Activated gamma-delta T cell (primary cell): ENCODE data around the gene SOCS2.
"Not testable (repeated sequence)": the region's sequence is repeated elsewhere in the genome, so short reads cannot be mapped to it uniquely, and the experiment has no call there.

Source experiments
- DNase-seq: peaks from one replicate; lab custom pipeline; 2025; lab: John Stamatoyannopoulos, UW

Gene SOCS2

GRCh38 chr12:93593843-93594242 lies 21.4 kb downstream of the SOCS2 start:
- no peak for DNase-seq

DNA sequence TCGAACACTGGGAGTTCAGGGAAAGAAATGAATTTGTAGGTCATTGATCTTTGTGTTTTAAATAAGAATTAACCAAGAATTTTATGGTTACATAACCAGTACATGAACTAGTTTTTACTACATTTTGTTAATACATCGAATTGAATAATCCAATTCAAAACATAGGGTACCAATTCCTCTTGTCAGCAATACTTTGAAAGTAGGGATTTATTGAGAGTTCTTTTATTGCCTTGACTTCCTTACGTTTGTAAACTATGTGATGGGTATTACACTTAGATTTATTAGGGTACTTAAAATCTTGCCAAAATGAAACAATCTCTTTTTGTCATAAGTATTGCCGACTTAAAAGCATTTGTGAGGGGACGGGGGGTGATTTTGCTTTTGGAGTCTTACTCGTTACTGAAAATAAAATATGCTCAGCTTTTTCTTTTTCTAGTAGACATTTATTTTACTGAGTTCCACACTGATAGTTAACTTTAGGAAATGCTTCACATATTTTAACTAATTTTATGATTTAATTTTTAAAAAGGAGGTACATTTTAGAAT lies 22.4 kb downstream of the SOCS2 start:
- no peak for DNase-seq

DNA sequence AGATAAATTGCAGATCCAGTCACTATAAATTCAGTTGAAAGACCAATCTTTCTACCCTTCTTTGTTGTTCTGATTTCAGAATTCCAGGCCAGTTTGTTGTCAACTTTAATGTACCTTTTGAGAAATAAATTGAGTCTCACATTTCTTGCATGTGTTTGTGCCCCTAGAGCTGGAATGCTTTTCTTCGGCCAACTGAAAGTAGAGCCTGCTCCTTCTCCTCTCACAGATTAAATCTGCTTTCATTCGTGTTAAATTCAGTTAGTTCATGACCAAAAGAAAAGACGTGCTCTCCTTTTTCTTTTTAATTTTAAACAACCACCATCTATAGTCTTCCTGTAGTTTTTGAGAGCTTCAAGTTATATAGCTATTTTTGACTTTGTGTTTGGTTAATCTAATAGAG lies 22.9 kb downstream of the SOCS2 start:
- DNase-seq: no peak

- no peak for DNase-seq
These were observed 25.1 kb downstream of the SOCS2 start for GRCh38 chr12:93597608-93598007.

DNA sequence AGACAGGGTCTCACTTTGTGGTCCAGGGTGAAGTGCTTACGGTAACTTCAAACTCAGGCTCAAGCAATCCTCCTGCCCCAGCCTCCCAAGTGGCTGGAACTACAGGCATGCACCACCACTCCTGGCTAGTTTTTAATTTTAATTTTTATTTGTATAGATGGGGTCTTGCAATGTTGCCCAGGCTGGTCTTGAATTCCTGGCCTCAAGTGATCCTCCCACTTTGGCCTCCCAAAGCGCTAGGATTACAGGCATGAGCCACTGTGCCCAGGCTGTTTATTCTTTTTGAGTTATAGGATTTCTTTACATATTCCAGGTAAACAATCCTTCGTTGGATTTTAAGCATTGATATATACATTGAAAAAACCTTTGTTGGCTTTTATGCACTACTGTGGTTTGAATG lies 26.7 kb downstream of the SOCS2 start:
- DNase-seq: no peak

DNA sequence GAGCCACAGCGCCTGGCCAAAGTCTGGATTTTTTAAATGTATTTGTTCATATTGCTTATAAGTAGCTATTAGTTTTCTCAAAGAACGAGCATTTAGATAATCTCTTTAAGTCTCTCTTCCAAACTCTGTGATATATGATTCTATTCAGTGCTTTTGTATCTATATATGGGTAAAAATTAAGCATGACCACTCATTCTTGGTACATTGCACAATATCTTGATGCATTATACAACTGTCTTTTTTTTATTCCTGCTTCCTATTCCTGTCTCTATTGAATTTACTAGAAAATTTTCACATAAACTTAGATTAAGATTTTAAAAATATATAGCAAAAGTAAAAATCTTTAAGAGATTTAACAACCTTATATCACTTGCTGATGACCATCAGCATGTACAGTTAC lies 29.1 kb downstream of the SOCS2 start:
- no peak for DNase-seq

GRCh38 chr12:93602897-93603668 lies 30.6 kb downstream of the SOCS2 start:
- DNase-seq: no peak

DNA sequence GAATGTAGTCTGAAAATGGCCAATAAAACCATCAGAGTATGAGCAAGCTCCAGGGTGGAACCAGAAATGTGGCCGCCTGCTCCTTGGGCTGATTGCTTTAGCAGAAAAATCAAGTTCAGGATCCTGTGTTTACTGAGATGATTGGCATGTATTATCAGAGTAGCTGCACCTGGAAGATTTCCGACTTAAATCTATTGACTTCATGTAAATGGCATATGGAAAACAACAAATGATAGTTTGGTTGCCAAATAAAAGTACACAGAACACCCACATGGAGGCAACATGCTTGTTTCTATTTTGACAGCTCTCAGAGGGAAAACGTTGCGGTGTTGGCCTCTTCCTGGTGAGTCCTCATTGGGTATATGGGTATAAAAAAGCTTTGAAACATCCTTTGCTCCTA lies 31.3 kb downstream of the SOCS2 start:
- DNase-seq: no peak

GRCh38 chr12:93608313-93608712 lies 35.8 kb downstream of the SOCS2 start:
- no peak for DNase-seq

GRCh38 chr12:93609281-93610192 lies 37.1 kb downstream of the SOCS2 start:
- no peak for DNase-seq

GRCh38 chr12:93612776-93613175 lies 40.3 kb downstream of the SOCS2 start:
- no peak for DNase-seq

GRCh38 chr12:93614917-93615596 lies 42.6 kb downstream of the SOCS2 start:
- DNase-seq: no peak

DNA sequence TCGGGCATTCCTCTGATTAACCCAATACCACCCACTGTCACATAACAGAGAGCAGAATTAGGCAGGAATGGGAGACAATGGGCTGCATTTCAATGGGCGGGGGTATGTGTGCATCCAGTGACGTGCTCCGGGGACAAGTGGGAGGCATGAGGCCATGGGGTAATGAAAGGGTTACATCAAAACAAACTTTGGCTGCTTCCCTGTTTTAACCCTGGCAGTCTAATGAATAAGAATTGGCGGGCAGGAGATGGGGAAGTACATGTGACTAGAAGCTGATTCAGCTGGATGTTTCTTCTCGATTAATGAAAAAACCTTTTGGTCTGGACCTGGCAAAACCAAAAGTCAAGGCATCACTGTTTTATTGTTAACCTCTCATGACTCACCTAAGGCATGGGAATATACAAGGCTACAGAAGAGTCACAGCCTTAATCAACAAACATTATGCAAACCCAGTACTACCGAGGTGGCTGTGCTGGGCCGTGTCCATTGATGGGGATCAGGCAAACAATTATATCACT lies 44.2 kb downstream of the SOCS2 start:
- no peak for DNase-seq

DNA sequence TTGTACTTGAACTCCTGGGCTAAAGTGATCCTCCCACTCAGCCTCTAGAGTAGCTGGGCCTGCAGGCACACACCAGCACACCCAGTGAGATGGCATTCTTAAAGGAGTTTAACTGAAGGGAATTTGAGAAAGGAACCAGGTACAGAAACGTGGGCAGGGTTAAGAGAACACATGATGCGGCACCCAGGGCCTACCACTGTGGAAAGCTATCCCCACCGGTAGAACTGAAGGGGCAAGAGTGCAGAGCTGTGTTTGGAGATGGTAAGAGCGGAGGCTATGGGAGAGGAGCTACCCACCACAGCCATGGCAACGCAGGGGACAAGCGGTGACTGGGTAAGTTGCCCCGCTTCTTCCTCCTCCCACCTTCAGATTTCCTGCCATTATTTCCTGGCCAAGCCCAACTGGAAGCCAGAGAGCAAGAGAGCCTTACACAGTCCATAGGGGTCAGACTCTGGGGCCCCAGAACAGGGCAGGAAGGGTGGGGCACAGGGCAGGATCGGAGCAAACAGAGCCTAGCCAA lies 46.5 kb downstream of the SOCS2 start:
- no peak for DNase-seq

- no peak for DNase-seq
These were observed 49.5 kb downstream of the SOCS2 start for GRCh38 chr12:93621986-93622385.

- no peak for DNase-seq
These were observed 50.0 kb downstream of the SOCS2 start for GRCh38 chr12:93622485-93622884.

DNA sequence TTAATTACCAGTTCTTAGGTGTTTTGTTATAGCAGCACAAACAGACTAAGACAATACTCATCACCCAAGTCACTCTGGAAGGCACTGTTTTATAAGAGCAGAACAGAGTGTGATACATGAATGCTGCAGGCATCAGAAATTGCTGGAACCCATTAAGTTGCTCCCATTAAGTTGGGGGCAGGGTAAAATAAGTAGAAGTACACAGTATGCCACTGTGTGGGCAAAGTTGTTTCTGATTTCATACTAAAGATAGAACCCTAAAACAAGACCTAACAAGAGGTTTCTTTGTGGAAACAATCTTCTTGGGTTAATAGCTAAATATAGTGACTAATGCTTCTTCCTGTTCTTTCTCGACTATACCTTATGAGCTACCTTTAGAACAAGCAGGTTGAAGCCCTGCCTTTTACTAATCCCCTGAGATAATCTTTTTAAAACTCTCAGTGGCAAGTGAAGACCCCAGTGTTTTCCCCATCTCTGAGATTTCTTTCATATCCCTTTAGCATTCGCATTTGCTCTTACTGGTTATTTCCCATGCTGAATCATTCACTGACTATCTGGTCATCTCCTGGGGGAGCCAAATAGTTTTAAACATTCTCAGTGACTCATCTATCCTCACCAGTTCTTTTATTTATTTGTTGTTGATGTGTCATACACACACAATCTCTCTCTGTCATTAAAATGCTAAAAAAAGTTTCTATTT lies 52.3 kb downstream of the SOCS2 start:
- DNase-seq: no peak

DNA sequence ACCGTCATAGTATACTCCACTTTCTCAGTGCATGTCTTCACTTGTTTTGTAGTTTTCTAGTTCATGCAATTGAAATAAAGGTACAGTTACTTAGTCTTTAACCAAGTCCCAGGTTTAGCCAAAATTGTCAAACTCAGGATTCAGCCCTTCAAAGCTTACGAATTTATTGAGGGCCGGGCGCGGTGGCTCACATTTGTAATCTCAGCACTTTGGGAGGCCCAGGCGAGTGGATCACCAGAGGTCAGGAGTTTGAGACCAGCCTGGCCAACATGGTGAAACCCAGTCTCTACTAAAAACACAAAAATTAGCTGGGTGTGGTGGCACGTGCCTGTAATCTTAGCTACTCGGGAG lies 52.8 kb downstream of the SOCS2 start:
- not testable (repeated sequence) for DNase-seq

DNA sequence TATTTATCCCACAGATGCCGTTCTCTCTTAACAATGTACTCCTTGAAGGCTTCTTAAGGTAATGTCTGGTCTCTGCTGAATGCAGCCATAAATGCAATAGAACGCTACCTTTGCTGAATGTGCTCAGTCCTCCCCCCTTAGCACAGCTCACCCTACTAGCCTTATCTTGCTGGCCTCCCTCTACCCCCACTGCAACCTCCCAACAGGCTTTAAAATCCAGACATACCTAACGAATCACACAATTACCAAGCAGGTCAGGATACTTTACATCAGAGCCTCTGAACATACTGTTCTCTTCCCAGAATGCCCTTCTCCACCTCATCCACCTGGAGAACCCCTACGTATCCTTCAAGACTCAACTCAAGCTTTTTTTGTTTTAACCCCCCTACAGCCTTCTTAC lies 53.7 kb downstream of the SOCS2 start:
- no peak for DNase-seq
